NCI-H1417 (cell line): ENCODE results near the gene RALGPS1.
A peak's percentile ranks its signal among the peaks of the same experiment; 100 is the strongest.

ENCODE experiments used
- DNase-seq, 3 experiments: peaks; one replicate each; lab custom pipeline; 2025; lab: John Stamatoyannopoulos, UW

Gene RALGPS1

GRCh38 chr9:127205952-127206351 is 291.4 kb downstream of the RALGPS1 start:
- DNase-seq: no peak

- DNase-seq: no peak
Observed at GRCh38 chr9:127206666-127207065, 292.1 kb downstream of the RALGPS1 start.

DNA sequence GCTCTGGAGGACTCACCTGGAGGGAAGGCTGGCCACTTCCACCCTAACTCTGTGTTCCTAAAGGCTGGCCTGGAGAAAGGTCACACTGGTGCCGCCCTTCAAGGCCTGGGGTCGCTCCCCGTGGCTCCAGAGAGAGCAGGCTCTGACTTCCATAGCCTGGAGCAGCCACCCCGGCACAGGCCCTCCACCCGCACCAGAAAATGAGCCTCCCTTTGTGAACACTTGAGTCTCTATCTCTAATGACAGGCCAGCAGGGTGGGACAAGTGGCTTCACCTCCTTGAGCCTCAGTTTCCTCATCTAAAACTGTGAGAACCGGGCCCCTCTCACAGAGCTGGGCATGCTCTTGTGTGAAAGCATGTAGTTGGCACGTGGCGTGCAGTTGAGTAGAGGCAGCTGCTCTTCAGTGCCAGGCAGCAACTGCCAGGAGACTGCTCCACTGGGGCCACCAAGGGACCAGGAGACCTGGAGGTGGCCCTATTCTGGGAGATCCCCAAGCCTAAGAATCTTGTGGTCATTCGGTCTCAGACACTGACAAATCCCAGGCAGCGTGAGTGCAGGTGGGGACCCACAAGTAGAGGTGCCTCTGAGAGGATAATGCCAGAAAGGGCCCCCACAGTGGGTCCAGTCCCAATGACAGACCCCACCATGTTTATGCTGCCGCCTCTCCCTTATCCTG is 293.3 kb downstream of the RALGPS1 start:
- DNase-seq: no peak

DNA sequence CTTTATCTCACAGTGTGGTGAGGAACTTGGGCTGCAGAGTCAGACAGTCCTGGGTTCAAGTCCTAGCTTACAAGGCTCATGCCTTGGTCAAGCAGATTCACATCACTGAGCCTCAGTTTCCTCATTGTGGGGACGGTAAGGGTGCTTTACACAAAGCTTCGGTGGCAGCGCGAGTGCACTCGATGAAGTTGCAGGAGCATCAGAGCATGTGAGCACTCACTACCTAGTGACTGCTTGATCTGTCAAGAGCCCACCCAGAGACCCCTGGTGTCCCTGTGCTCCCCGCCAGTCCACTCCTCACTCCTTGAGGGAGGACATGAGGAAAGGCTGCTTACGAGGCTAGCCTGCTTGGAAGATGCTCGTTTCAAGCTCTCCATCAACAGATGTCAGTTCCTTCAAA is 293.8 kb downstream of the RALGPS1 start:
- DNase-seq: no peak

GRCh38 chr9:127209220-127209619 is 294.6 kb downstream of the RALGPS1 start:
- no peak for DNase-seq

DNA sequence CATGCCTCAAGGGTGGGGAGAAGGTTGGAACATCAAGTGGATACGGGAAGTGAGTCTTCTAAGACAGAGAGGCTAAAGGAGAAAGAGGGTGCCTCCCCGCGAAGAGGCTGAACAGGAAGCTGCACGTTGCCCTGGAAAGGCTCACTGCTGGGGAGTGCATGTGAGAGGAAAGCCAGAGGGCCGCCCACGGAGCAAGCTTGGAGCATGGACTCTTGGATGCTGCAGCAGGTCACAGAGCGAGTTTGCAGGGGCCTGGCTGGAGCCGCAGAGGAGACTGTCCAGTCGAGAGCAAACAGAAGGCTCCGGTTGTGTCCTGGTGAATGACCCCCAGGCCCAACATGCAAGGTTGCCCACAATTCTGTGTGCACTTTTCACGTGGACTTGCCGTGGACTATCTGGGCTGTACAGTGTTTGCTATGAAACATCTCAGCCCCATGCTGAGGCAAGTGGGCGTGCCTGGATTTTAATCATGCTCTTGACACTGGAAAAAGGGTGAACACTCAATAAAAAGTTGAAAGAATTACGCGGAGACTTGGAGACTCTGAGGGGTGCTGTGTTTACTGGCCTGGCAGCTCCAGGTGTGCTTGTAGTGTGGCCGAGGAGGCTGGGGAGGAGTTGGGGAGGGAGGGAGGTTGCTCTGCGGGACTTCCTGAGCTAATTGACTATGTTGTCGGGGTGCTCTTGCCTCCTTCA is 295.5 kb downstream of the RALGPS1 start:
- no peak for DNase-seq

GRCh38 chr9:127210851-127211730 is 296.5 kb downstream of the RALGPS1 start:
- DNase-seq: no peak

DNA sequence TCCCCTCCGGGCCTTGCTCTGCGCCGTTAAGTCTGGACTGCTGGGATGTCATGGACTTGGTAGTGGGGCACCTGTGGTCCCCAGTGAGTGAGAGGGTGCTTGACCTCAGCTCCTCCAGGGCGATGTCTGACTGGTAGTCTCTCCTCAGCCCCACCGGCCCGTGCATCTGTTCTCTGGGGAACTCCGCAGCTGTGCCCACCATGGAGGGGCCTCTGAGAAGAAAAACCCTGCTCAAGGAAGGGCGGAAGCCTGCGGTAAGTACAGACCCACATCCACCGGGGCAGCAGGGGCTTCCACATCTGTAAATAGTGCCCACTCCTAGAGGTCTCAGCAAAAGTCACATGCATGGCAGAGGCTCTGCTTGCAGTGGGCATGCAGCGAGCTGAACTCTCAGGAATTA is 297.4 kb downstream of the RALGPS1 start:
- no peak for DNase-seq

DNA sequence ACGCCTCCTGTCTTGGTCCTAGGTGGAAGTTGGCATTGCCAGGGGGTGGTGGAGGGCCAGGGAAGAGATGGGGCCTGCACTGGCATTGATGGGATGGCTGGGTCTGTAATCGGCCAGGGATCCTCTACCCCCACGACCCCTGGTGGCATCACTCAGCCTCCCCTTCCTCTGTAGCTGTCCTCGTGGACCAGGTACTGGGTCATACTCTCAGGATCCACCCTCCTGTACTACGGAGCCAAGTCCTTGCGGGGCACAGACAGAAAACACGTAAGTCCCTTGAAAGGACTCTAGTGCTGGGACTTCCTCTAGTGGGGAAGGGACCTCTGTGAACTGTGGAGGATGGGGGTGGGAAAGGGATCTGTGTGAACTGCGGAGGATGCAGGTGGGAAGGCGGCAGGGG is 297.9 kb downstream of the RALGPS1 start:
- no peak for DNase-seq

- DNase-seq: no peak
Observed at GRCh38 chr9:127213859-127214258, 299.3 kb downstream of the RALGPS1 start.

DNA sequence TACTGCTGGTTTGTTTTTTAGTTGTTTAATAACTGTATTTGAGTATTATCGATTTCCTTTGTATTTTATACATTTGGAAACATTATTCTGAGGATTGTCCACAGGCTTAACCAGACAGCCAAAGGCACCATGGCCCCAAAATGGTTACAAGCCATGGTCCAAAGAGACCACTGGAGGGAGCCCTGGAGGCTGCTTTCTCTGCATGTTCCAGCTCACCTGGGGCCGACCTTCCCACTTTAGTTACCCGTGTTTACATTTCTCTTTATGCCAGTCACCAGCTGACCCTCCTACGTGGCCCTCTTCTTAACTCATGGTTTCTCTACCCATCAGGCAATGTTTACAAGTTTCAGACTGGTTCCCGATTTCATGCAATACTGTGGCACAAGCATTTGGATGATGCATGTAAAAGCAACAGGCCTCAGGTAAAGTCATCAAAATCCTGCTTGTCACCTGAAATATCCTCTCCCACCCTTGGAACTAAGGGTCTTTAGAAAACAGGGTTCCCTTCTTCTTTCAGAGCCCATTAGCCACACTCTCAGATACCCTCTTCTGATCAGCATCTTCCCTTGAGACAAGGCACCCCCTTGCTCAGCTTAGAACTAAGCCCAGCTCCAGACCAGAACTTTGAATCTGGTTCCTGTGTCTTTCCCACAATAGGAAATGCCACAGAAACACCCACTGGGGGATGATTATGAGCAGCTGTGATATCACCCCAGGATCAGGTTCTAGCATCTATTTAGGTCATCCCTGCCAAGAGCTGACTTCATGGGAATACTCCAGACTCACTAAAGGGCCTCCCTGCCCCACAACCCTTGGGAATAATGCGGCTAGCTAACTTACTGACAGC is 300.1 kb downstream of the RALGPS1 start:
- DNase-seq: peak; percentile 49 to 89 (median 68)

- DNase-seq: no peak
Observed at GRCh38 chr9:127215268-127216209, 301.0 kb downstream of the RALGPS1 start.

DNA sequence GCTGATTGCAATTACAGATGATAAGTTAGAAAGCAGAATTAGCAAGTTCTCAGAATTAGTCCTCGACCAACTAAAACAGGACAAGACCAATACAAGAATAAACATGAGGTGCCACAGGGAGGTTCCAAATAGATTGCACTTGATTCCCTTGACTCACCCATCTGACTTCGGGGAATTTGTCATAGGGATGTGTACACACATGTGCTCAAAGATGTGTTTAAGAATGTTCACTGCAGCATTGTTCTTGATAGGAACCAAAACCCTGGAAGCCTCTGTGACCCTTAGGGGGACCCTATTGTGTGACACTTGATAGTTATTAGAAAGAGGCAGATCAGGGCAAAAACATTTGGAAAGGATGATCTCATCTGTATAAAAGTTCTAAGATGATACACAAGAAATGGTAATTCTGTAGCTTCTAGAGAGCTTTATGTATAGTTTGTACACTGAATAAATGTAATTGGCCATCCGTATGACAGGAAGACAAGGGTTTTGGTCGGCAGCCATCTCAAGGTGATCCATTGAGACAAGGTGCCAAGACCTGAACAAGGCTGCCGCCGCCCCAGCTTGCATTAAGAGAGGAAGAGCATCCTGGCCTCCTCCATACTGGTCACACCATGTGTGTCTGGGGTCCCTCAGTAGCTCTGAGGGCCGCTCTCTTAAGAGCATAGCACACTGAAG is 301.8 kb downstream of the RALGPS1 start:
- DNase-seq: no peak

GRCh38 chr9:127216888-127217217 is 302.3 kb downstream of the RALGPS1 start:
- no peak for DNase-seq

GRCh38 chr9:127218818-127219217 is 304.2 kb downstream of the RALGPS1 start:
- DNase-seq: no peak

- no peak for DNase-seq
Observed at GRCh38 chr9:127219520-127219919, 304.9 kb downstream of the RALGPS1 start.

- DNase-seq: no peak
Observed at GRCh38 chr9:127221695-127222094, 307.1 kb downstream of the RALGPS1 start.

DNA sequence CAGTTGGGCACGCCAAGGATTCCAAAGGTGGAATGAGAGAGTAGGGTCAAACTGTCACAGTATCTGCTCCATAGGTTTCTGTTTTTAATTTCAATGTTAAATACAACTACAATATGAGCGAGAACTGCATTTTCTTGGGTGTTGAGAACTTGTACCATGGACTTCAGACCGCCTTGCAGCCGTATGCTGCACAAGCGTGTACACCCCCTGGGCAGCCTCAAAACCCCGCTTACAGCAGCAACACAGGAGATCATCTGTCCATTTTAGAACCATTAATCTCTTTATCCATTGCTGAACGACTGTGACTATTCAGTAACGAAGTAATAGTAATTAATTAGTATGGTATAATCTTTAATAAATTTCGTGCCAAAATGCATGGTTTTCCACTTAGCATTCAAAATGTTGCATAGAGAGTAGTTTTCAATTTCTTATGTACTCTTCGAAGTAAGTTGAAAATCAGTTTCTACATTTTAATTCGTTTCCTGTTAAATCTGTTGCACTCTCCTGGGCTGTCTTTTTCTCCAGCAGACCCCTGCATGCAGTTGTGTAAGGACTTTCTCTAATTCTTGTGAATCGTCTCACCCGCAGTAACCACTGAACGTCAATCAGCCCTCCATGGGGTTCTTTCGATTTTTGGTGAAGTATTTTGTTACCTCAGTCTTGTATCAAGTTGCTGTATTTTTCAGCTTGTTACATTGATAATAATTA is 308.0 kb downstream of the RALGPS1 start:
- no peak for DNase-seq

- DNase-seq: peak in 1 of 3 experiments; percentile 36
Observed at GRCh38 chr9:127223266-127223665, 308.7 kb downstream of the RALGPS1 start.

GRCh38 chr9:127223810-127224177 is 309.2 kb downstream of the RALGPS1 start:
- peak in 1 of 3 experiments; percentile 38 for DNase-seq
